ENCODE data around the gene NR1I2. TPM values are rescaled to one million over a fixed set of nuclear protein-coding genes. Genes with fewer than 3 reads are reported as not detected.

The NR1I2 gene
- total RNA-seq, 1 experiment from 2014 or later = 0.07 TPM

GRCh38 chr3:119751423-119751822 lies 30.5 kb upstream of the NR1I2 start:
- BruUV-seq (replicated peaks) = no TSS peak
- Histone ChIP-seq H3K27me3 (ENCODE audit: insufficient read depth, low read length) (no peaks in the 10 kb centered on the region), H4K20me1 (ENCODE audit: insufficient read depth) (no peaks in the 10 kb centered on the region), H3K36me3 (ENCODE audit: control insufficient read depth in 1 of 2, insufficient read depth in 2 of 2, low read length in 2 of 2) (no peaks in the 10 kb centered on the region), H3K4me1 (ENCODE audit: control insufficient read depth in 1 of 2, insufficient read depth in 2 of 2, low read length in 2 of 2) (no peaks in the 10 kb centered on the region), H3K9ac (ENCODE audit: low read length) (no peak overlapping the region), H3K9me2 (ENCODE audit: insufficient read depth) (no peaks in the 10 kb centered on the region), H2AFZ (ENCODE audit: low read depth, low read length, poor library complexity, severe bottlenecking) (no peak overlapping the region), H3K4me2 (ENCODE audit: low read length) (no peak overlapping the region), H3K9me3 (ENCODE audit: control insufficient read depth in 1 of 2, insufficient read depth in 1 of 2, low read depth in 1 of 2, low read length in 2 of 2) (0 out of 4 replicates have a peak, but pooled peaks cover 0 to 4% of the 10 kb centered on the region in 2 experiments), H3K27ac (ENCODE audit: low read depth, low read length) (no peak overlapping the region), H3K79me2 (ENCODE audit: insufficient read depth, low read length) (no peaks in the 10 kb centered on the region), H3K4me3 (replicated peaks in 1 of 2; ENCODE audit: low read depth in 1 of 2, low read length in 2 of 2) (no peak overlapping the region)
- intact Hi-C loops (cut with micrococcal nuclease) = no loop called here
- POLR2A ChIA-PET = no interaction called here
- ATAC-seq (no peak), DNase-seq (ENCODE audit: low read depth, low spot score) (no peak)
- CTCF ChIA-PET = interaction anchor here (1.5 to 2.2 kb wide), 2 partner anchors 8 to 10 kb away, joined by 6 to 7 read pairs; no protein-coding TSS in a partner anchor
- RAD21 ChIA-PET (ENCODE audit: low non-redundant PET in 1 of 2, low total read pairs in 2 of 2, uncharacterized antibody in 2 of 2, unreplicated experiment in 2 of 2) = no interaction called here
- TF ChIP-seq POLR2A (IDR thresholded peaks at IDR 0.05; ENCODE audit: borderline replicate concordance, extremely low read depth, insufficient read depth, insufficient read length) (no peak), ELF1 (IDR thresholded peaks at IDR 0.05; ENCODE audit: borderline replicate concordance, low read depth) (no peak), CTCF (IDR thresholded peaks at IDR 0.05 in 2 of 3, conservative IDR thresholded peaks at IDR 0.05 in 1 of 3; ENCODE audit: borderline replicate concordance in 1 of 3, insufficient read depth in 1 of 3, low read depth in 2 of 3, low read length in 2 of 3) (no peak), RAD21 (IDR thresholded peaks at IDR 0.05; ENCODE audit: low read depth) (no peak), CEBPB (IDR thresholded peaks at IDR 0.05; ENCODE audit: low read depth) (no peak), YY1 (IDR thresholded peaks at IDR 0.05; ENCODE audit: extremely low read depth, insufficient replicate concordance, low read depth, low read length) (no peak), EZH2 (IDR thresholded peaks at IDR 0.05) (no peak), FOSL1 (IDR thresholded peaks at IDR 0.05; ENCODE audit: low read depth) (no peak)

- ChIA-PET CTCF (no interaction called here), RAD21 (ENCODE audit: low non-redundant PET in 1 of 2, low total read pairs in 2 of 2, uncharacterized antibody in 2 of 2, unreplicated experiment in 2 of 2) (no interaction called here), POLR2A (no interaction called here)
- H3K4me2 ChIP-seq (ENCODE audit: low read length) = no peak overlapping the region
- H3K79me2 ChIP-seq (ENCODE audit: insufficient read depth, low read length) = no peaks in the 10 kb centered on the region
- no TSS peak for BruUV-seq (replicated peaks)
- no peak overlapping the region for H3K4me3 ChIP-seq (replicated peaks in 1 of 2; ENCODE audit: low read depth in 1 of 2, low read length in 2 of 2)
- no peaks in the 10 kb centered on the region for H3K4me1 ChIP-seq (ENCODE audit: control insufficient read depth in 1 of 2, insufficient read depth in 2 of 2, low read length in 2 of 2)
- no peak overlapping the region for H3K9ac ChIP-seq (ENCODE audit: low read length)
- H3K9me3 ChIP-seq (ENCODE audit: control insufficient read depth in 1 of 2, insufficient read depth in 1 of 2, low read depth in 1 of 2, low read length in 2 of 2) = 0 out of 4 replicates have a peak, but pooled peaks cover 0 to 8% of the 10 kb centered on the region in 2 experiments
- intact Hi-C loops (cut with micrococcal nuclease) = no loop called here
- no peak for ATAC-seq
- no peaks in the 10 kb centered on the region for H4K20me1 ChIP-seq (ENCODE audit: insufficient read depth)
- H3K9me2 ChIP-seq (ENCODE audit: insufficient read depth) = no peaks in the 10 kb centered on the region
- H3K27ac ChIP-seq (ENCODE audit: low read depth, low read length) = no peak overlapping the region
- H3K27me3 ChIP-seq (ENCODE audit: insufficient read depth, low read length) = no peaks in the 10 kb centered on the region
- H3K36me3 ChIP-seq (ENCODE audit: control insufficient read depth in 1 of 2, insufficient read depth in 2 of 2, low read length in 2 of 2) = no peaks in the 10 kb centered on the region
- H2AFZ ChIP-seq (ENCODE audit: low read depth, low read length, poor library complexity, severe bottlenecking) = no peak overlapping the region
- DNase-seq (ENCODE audit: low read depth, low spot score) = no peak
- TF ChIP-seq RAD21 (IDR thresholded peaks at IDR 0.05; ENCODE audit: low read depth) (no peak), EZH2 (IDR thresholded peaks at IDR 0.05) (no peak), JUND (IDR thresholded peaks at IDR 0.05) (no peak), SIN3A (IDR thresholded peaks at IDR 0.05; ENCODE audit: low read depth) (no peak), FOSL1 (IDR thresholded peaks at IDR 0.05; ENCODE audit: low read depth) (no peak), CEBPB (IDR thresholded peaks at IDR 0.05; ENCODE audit: low read depth) (no peak), YY1 (IDR thresholded peaks at IDR 0.05; ENCODE audit: extremely low read depth, insufficient replicate concordance, low read depth, low read length) (no peak), CBX3 (IDR thresholded peaks at IDR 0.05; ENCODE audit: low read depth) (no peak), EGR1 (IDR thresholded peaks at IDR 0.05; ENCODE audit: low read depth) (no peak), POLR2A (IDR thresholded peaks at IDR 0.05; ENCODE audit: borderline replicate concordance, extremely low read depth, insufficient read depth, insufficient read length) (no peak), REST (IDR thresholded peaks at IDR 0.05; ENCODE audit: low read depth) (no peak), TCF7L2 (IDR thresholded peaks at IDR 0.05; ENCODE audit: borderline replicate concordance, extremely low read depth, insufficient read depth, insufficient read length) (no peak), ZFX (IDR thresholded peaks at IDR 0.05) (no peak), ELF1 (IDR thresholded peaks at IDR 0.05; ENCODE audit: borderline replicate concordance, low read depth) (no peak), MAX (IDR thresholded peaks at IDR 0.05) (no peak)
Observed at GRCh38 chr3:119759962-119760361, 21.9 kb upstream of the NR1I2 start.

All from HCT116 (cell line).